Measurements from ENCODE around the gene MAFG.

Gene MAFG

DNA sequence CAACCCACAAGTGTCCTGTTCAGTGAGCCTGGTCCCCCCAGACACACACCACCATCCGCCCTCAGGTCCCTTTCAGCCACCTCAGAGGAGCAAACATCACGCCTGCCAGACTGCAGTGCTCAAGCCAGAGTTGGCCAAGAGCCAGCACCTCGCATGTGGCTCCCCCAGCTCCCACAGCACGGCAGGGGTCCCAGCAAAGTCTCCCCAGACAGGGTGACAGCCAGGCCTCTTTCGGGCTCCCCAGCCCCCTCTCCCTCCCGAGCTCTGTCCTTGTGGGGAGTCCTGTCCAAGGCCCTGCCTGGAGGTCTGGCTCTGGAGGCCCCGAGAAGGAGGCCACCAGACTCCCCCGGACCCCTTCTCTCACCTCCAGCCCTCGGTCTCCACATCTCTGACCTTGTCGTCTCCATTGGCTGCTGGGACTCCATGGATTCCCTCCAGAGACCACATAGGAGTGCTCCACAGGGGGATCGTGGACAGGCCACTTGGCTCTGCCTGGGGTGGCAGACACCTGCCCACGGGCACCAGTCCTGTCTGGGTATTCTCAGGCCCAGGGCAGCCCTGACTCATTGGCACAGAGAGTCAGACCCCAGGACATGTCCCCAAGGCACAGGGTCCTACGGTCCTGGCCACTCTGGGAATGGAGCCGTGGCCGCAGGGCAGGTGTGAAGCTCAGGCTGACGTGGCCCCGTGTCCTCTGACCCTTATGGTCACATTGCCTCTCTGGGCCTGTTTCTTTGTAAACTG is 21.3 kb upstream of the MAFG start:
- no peak overlapping the region for H3K27ac ChIP-seq
- no peak for TF ChIP-seq ZFX (IDR thresholded peaks at IDR 0.05; ENCODE audit: borderline replicate concordance)
- TF ChIP-seq, protein P1, sequence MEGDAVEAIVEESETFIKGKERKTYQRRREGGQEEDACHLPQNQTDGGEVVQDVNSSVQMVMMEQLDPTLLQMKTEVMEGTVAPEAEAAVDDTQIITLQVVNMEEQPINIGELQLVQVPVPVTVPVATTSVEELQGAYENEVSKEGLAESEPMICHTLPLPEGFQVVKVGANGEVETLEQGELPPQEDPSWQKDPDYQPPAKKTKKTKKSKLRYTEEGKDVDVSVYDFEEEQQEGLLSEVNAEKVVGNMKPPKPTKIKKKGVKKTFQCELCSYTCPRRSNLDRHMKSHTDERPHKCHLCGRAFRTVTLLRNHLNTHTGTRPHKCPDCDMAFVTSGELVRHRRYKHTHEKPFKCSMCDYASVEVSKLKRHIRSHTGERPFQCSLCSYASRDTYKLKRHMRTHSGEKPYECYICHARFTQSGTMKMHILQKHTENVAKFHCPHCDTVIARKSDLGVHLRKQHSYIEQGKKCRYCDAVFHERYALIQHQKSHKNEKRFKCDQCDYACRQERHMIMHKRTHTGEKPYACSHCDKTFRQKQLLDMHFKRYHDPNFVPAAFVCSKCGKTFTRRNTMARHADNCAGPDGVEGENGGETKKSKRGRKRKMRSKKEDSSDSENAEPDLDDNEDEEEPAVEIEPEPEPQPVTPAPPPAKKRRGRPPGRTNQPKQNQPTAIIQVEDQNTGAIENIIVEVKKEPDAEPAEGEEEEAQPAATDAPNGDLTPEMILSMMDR (IDR thresholded peaks at IDR 0.05) = no peak

DNA sequence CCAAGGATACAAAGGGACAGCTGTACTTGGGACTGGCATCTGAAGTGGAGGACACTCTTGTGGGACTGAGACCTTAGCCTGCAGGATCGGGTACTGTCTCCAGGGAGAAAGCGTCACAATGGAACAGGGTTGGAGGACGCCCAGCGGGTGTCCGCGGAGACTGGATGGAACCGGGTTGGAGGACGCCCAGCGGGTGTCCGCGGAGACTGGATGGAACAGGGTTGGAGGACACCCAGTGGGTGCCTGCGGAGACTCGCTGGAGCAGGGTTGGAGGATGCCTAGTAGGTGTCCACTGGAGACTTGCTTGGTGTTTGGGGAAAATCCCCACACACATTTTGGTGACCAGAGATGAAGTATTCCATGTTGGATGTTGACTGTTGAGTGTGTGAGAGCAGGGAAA is 19.7 kb upstream of the MAFG start, which contains the start of gene MYADML2:
Gene MYADML2 (minus strand): TSS at position 45 of the 400 bp plus-strand sequence. CDS start 5,492 bp downstream, outside the sequence.
- H3K27ac ChIP-seq = no peak within 1 kb of the TSS
- TF ChIP-seq, protein P1 (IDR thresholded peaks at IDR 0.05) = no peak
- no peak for TF ChIP-seq ZFX (IDR thresholded peaks at IDR 0.05; ENCODE audit: borderline replicate concordance)

DNA sequence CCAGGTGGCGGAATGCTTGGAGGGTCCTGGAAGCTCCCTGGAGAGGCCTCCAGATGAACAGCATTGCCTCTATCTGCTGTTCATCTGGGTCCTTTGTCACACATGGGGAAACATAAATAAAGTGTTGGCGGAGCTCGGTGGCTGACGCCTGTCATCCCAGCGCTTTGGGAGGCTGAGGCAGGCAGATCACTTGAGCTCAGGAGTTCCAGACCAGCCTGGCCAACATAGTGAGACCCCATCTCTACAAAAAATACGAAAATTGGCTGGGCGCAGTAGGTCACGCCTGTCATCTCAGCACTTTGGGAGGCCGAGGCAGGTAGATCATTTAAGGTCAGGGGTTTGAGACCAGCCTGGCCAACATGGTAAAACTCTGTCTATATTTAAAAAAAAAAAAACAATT is 17.3 kb upstream of the MAFG start:
- H3K27ac ChIP-seq = no peak overlapping the region
- TF ChIP-seq, protein P1 (IDR thresholded peaks at IDR 0.05) = no peak
- no peak for TF ChIP-seq ZFX (IDR thresholded peaks at IDR 0.05; ENCODE audit: borderline replicate concordance)

DNA sequence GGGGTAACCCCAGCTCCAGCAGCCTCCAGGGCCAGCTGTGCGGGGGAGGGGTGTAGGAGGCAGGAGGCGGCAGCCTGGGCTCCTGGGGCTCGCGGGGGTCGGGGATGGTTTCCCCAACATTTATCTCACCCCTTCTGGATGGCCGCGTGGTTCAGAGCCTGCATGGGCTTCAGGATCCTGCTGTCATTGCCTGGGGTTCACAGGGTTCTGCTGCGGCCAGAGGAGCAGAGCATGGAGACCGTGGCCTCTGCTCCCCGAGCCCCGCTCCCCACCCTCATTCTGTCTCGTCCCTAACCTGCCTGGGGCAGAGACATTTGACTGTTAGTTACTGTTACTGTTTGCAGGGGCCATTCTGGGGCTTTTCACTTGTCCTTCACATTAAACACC is 14.6 kb upstream of the MAFG start:
- TF ChIP-seq ZFX (IDR thresholded peaks at IDR 0.05; ENCODE audit: borderline replicate concordance) = no peak
- TF ChIP-seq, protein P1 (IDR thresholded peaks at IDR 0.05) = no peak
- H3K27ac ChIP-seq = no peak overlapping the region

DNA sequence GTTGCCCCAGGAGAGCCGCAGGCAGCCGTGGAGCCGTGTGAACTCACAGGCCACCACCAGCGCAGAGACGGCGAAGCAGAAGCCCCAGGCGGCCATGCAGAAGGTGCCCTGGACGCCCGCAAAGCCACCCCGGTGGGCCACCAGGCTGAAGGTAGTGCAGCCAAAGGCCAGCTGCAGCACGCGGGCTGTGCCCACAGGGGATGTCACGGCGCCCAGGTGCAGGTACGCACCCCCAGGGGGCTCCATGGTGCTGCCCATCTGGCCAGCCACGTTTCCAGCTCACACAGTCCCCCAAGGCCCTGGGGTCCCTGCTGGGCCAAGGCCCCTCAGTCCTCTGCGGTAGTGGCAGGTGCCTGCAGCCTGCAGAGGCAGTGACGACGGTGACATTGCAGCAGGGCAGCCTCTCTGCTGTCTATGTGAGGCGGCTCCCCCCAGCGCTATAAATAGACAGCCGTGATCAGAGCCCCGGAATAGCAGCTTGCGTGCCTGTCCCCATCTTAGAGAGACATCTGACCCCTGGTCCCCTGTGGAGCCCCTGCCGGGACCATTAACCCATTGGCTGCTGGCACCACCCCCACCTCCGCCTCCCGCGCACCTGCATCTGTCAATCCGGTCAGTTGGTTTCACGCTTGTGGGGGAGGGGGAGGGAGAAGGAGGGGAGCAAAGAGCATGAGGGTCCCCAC is 14.1 kb upstream of the MAFG start:
- no peak for TF ChIP-seq ZFX (IDR thresholded peaks at IDR 0.05; ENCODE audit: borderline replicate concordance)
- TF ChIP-seq, protein P1 (IDR thresholded peaks at IDR 0.05) = no peak
- no peak overlapping the region for H3K27ac ChIP-seq

DNA sequence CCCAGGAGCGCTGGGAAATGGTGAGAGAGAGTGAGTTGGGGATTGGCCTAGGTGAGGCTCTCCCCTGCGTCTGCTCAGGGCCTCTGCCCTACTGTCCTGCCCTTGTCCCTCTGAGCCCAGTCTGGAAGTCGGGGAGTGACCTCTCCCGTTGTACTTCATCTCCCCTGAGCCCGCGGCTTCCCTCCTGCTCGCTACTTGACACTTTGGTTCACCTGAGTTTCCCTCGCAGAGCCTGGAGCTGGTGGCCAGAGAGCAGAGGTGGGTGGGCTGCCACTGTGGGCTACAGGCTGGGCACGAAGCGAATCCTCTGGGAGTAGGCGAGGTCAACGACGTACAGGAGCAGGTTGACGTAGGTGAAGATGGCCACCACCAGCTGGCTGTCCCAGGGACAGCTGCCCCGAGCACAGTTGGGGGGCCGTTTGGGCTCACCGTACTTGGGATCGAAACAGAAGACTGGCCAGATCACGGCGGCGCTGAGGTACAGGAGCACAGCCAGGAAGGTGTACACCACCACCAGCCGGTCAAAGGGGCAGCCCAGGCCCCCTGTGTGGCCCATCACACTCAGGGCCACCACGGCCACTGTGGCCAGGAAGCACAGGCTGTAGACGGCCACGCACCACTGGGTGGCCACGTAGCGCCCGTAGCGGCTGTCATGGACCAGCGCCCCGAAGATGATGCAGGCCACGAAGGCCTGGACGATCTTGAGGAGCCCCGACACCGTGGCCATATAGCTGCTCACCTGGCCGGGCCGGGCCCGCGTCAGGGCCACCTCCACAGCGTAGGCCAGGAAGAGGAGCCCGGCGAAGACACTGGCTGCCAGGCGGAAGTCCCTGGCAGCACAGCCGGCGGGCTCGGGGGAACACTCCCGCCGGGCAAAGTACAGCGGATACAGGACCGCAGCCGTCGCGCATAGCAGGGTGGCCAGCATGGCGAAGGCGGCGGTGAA is 13.3 kb upstream of the MAFG start:
- TF ChIP-seq, protein P1 (IDR thresholded peaks at IDR 0.05) = no peak
- TF ChIP-seq ZFX (IDR thresholded peaks at IDR 0.05; ENCODE audit: borderline replicate concordance) = no peak
- H3K27ac ChIP-seq = no peak overlapping the region
